Ovary (tissue), 9 donors: ENCODE results near the gene ERFE. TPM values are rescaled to one million over a fixed set of nuclear protein-coding genes. Genes with fewer than 3 reads are reported as not detected.

Source experiments
- DNase-seq, 5 donors: peaks; one replicate each; pipeline ENCODE4 v3.0.0-alpha.2; 2019 to 2020
- H3K27ac ChIP-seq, 2 donors: fragments of 200-600 bp; one replicate each; pipeline versions ENCODE4 v1.5.1 to v1.8.0; 2019 to 2022
- H3K27me3 ChIP-seq: fragments of 200-600 bp; one replicate; pipeline ENCODE4 v1.8.0; 2022
- H3K36me3 ChIP-seq: fragments of 200-600 bp; sonication (generic); one replicate; pipeline ENCODE4 v1.5.1; 2019
- H3K4me1 ChIP-seq: one replicate; pipeline ENCODE4 v1.8.1; 2013; ENCODE audit warnings: mild to moderate bottlenecking, moderate library complexity; ENCODE audit not compliant: insufficient read depth
- H3K4me3 ChIP-seq: fragments of 200-600 bp; sonication (generic); one replicate; pipeline ENCODE4 v1.5.1; 2017
- H3K9me3 ChIP-seq, 2 donors: fragments of 200-600 bp in 1 of 2; sonication (generic) in 1 of 2; one replicate each; pipeline versions ENCODE4 v1.5.1 to v1.8.1; 2013 to 2019; ENCODE audit warnings: mild to moderate bottlenecking in 1 of 2, moderate library complexity in 1 of 2
- EP300 ChIP-seq: sonication (generic); formaldehyde crosslinking; IDR thresholded peaks from one replicate; pipeline ENCODE4 v1.6.1; 2017; ENCODE audit warnings: antibody characterized with exemption
- POLR2A ChIP-seq: fragments of 450-650 bp; IDR thresholded peaks from one replicate; pipeline ENCODE4 v1.6.1; 2017; ENCODE audit warnings: antibody characterized with exemption, mild to moderate bottlenecking, moderate library complexity
- WGBS, 3 donors: extraction: QIAGEN DNeasy Blood & Tissue Kit in 1 of 3; methylation state at CpG; one replicate each; pipeline versions ENCODE4 v1.1.5 to v1.1.7; 2013 to 2017; 5-methylcytosine and 5-hydroxymethylcytosine counted together
- intact Hi-C, 4 donors: fragments of 100-400 bp; cut with DNase I; formaldehyde crosslinking; loops; one replicate each; pipeline versions ENCODE4 v1.11.0 to v1.15.1; 2022 to 2023
- polyA plus RNA-seq, 2 donors: library from polyadenylated mRNA; stranded (reverse); fragments of 200-250 nt in 1 of 2; fragments of 350-450 nt in 1 of 2; fragmentation: Illumina TruSeq in 1 of 2; extraction: RNeasy Lipid Tissue Mini Kit (QIAGEN cat#74804) in 1 of 2; gene quantifications; one replicate each; pipeline ENCODE4 v1.2.3, GENCODE V29; 2013 to 2014
- total RNA-seq, 7 donors: library from RNA; depleted of rRNA in 2 of 7; stranded (reverse); fragments of >200 nt in 2 of 7; fragmentation: NEBNext Ultra II Directional in 3 of 7; extraction: Animal tissue kit (Norgen Biotek cat#: 25700) in 3 of 7; gene quantifications; one replicate each; pipeline versions ENCODE4 v1.1.0 to v1.2.4, GENCODE V29; 2016 to 2023
- TF ChIP-seq, protein P1 (sequence below), 3 donors: fragments of 450-650 bp in 2 of 3; fragments of 200-600 bp in 1 of 3; IDR thresholded peaks; one replicate each; pipeline versions ENCODE4 v1.5.1 to v1.8.0; 2016 to 2022; ENCODE audit warnings: antibody characterized with exemption in 3 of 3, mild to moderate bottlenecking in 1 of 3
- donor health status: DM: no; HTN: no; CAD: no; lungs with moderate emphysema.
- donor health status: DM: no; HTN: no; CAD: no.
- donor health status: Bipolar disorder and iron deficiency.
- donor health status: DM: yes; HTN: yes; CAD: no.
- donor health status: DM: no; HTN: no; CAD: no.
- donor health status: DM: yes; HTN: yes; CAD: no.

Gene ERFE
- total and polyA plus RNA-seq, 9 donors: 0.19 to 0.69 (median 0.25) TPM; not detected in 4

- Histone ChIP-seq H3K27me3 (no peaks in the 10 kb centered on the region), H3K36me3 (no peaks in the 10 kb centered on the region), H3K4me3 (no peak overlapping the region), H3K4me1 (peaks cover 2% of the 10 kb centered on the region), H3K27ac (no peak overlapping the region), H3K9me3 (no peaks in the 10 kb centered on the region)
- no peak for TF ChIP-seq POLR2A
- intact Hi-C loops: no loop called here
- WGBS, 3 donors: 83 to 85% (median 84%) methylated on average over 21 of the region's 21 CpGs
- peak in 2 of 5 donors; percentile 8 to 28 for DNase-seq
Measured at GRCh38 chr2:238161291-238162051, 2.7 kb downstream of the ERFE start.

- DNase-seq: peak in 2 of 5 donors; percentile 7 to 28
- intact Hi-C loops: no loop called here
- H3K4me3 ChIP-seq: no peak overlapping the region
- no peaks in the 10 kb centered on the region for H3K9me3 ChIP-seq
- no peak overlapping the region for H3K27ac ChIP-seq
- H3K36me3 ChIP-seq: no peaks in the 10 kb centered on the region
- TF ChIP-seq, protein P1, sequence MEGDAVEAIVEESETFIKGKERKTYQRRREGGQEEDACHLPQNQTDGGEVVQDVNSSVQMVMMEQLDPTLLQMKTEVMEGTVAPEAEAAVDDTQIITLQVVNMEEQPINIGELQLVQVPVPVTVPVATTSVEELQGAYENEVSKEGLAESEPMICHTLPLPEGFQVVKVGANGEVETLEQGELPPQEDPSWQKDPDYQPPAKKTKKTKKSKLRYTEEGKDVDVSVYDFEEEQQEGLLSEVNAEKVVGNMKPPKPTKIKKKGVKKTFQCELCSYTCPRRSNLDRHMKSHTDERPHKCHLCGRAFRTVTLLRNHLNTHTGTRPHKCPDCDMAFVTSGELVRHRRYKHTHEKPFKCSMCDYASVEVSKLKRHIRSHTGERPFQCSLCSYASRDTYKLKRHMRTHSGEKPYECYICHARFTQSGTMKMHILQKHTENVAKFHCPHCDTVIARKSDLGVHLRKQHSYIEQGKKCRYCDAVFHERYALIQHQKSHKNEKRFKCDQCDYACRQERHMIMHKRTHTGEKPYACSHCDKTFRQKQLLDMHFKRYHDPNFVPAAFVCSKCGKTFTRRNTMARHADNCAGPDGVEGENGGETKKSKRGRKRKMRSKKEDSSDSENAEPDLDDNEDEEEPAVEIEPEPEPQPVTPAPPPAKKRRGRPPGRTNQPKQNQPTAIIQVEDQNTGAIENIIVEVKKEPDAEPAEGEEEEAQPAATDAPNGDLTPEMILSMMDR (IDR thresholded peaks at IDR 0.05): no peak
- TF ChIP-seq EP300 (no peak), POLR2A (no peak)
- peaks cover 9% of the 10 kb centered on the region for H3K4me1 ChIP-seq
- no peaks in the 10 kb centered on the region for H3K27me3 ChIP-seq
- 82 to 86% (median 84%) methylated on average over 12 to 14 of the region's 14 CpGs for WGBS, 3 donors
Measured at GRCh38 chr2:238162251-238162845, 3.6 kb downstream of the ERFE start.

- DNase-seq: peak in 2 of 5 donors; percentile 10 to 24
- no peaks in the 10 kb centered on the region for H3K27me3 ChIP-seq
Measured at GRCh38 chr2:238162846-238163441, 4.2 kb downstream of the ERFE start.

DNA sequence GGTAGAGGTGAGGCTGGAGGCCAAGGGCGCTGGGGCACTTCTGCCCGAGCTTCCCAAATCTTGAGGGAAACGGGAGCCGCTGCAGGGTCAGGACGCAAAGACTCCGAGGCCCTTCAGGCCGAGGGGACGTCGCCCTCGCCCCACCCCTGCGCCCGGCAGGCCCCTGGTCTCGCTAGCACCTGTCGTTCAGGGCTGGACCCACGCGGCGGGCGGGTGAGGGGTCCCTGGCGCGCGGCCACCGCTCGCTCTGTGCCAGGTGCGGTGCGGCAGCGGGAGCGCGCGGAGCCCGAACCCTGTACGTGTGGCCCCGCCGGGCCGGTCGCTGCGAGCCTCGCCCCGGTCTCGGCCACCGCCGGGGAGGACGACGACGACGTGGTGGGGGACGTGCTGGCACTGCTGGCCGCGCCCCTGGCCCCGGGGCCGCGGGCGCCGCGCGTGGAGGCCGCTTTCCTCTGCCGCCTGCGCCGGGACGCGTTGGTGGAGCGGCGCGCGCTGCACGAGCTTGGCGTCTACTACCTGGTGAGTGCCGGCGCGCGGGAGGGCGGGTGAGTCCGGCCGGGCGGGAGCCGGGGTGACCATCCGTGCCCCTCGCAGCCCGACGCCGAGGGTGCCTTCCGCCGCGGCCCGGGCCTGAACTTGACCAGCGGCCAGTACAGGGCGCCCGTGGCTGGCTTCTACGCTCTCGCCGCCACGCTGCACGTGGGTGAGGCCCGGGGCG lies 4.9 kb downstream of the ERFE start:
- H3K27me3 ChIP-seq: no peaks in the 10 kb centered on the region
- TF ChIP-seq, protein P1 (IDR thresholded peaks at IDR 0.05): no peak
- TF ChIP-seq POLR2A (no peak), EP300 (no peak)
- peak in 1 of 5 donors; percentile 30 for DNase-seq
- H3K36me3 ChIP-seq: no peaks in the 10 kb centered on the region
- H3K4me3 ChIP-seq: no peak overlapping the region
- H3K27ac ChIP-seq: no peak overlapping the region
- intact Hi-C loops: no loop called here
- 1 to 5% (median 4%) methylated on average over 46 to 95 of the region's 95 CpGs for WGBS, 3 donors
- H3K4me1 ChIP-seq: peaks cover 9% of the 10 kb centered on the region
- no peaks in the 10 kb centered on the region for H3K9me3 ChIP-seq

More at GRCh38 chr2:238162846-238163441, 4.2 kb downstream of the ERFE start:
- Histone ChIP-seq H3K4me3 (no peak overlapping the region), H3K4me1 (peaks cover 9% of the 10 kb centered on the region), H3K27ac (no peak overlapping the region), H3K36me3 (no peaks in the 10 kb centered on the region), H3K9me3 (no peaks in the 10 kb centered on the region)
- WGBS, 3 donors: 62 to 73% (median 65%) methylated on average over 15 of the region's 15 CpGs
- TF ChIP-seq POLR2A (no peak), EP300 (no peak)
- TF ChIP-seq, protein P1 (IDR thresholded peaks at IDR 0.05): no peak
- intact Hi-C loops: no loop called here
